ENCODE results near the gene PET117. TPM values are rescaled to one million over a fixed set of nuclear protein-coding genes. Genes with fewer than 3 reads are reported as not detected.

PET117 gene
- polyA plus RNA-seq, 1 of the 3 experiments (the other 2 are of a cell fraction): 13.5 TPM

GRCh38 chr20:18101125-18101810, 36.4 kb upstream of the PET117 start:
- H3F3A ChIP-seq (replicated peaks; ENCODE audit: insufficient read depth): no peaks in the 10 kb centered on the region
- no peaks in the 10 kb centered on the region for H3K36me3 ChIP-seq (replicated peaks in 1 of 2; ENCODE audit: control insufficient read depth in 1 of 2, insufficient read depth in 2 of 2, low read length in 1 of 2)
- H3K9me2 ChIP-seq: no peaks in the 10 kb centered on the region
- H3K27ac ChIP-seq (ENCODE audit: low read depth in 2 of 2, low read length in 1 of 2): no peak overlapping the region
- no peak for TF ChIP-seq GABPA (IDR thresholded peaks at IDR 0.05; ENCODE audit: low read depth)
- no peak for TF ChIP-seq SMC3 (IDR thresholded peaks at IDR 0.05; ENCODE audit: low read depth, low read length)
- no peak for TF ChIP-seq EZH2phosphoT487 (IDR thresholded peaks at IDR 0.05; ENCODE audit: borderline replicate concordance, low read depth)
- TF ChIP-seq RFX5 (IDR thresholded peaks at IDR 0.05; ENCODE audit: low read length): no peak
- TF ChIP-seq JUND (IDR thresholded peaks at IDR 0.05): no peak
- TF ChIP-seq RCOR1 (IDR thresholded peaks at IDR 0.05; ENCODE audit: low read length): no peak
- no peak for TF ChIP-seq GATA2 (CRISPR knock-in tag; IDR thresholded peaks at IDR 0.05)
- TF ChIP-seq EP300 (IDR thresholded peaks at IDR 0.05; ENCODE audit: borderline replicate concordance in 1 of 2, low read depth in 1 of 2, low read length in 1 of 2): no peak
- no peak for TF ChIP-seq MAX (IDR thresholded peaks at IDR 0.05; ENCODE audit: low read depth)
- no peak for TF ChIP-seq FOXM1 (IDR thresholded peaks at IDR 0.05; ENCODE audit: low read depth)
- TF ChIP-seq POLR2AphosphoS5 (IDR thresholded peaks at IDR 0.05; ENCODE audit: low read depth, low read length): no peak
- no peaks in the 10 kb centered on the region for H4K20me1 ChIP-seq (ENCODE audit: insufficient read depth)
- H3K4me2 ChIP-seq: no peak overlapping the region
- no peaks in the 10 kb centered on the region for H3K9me3 ChIP-seq
- DNase-seq: no peak
- ChIA-PET POLR2A (no interaction called here), CTCF (no interaction called here)
- no peak overlapping the region for H2AFZ ChIP-seq (ENCODE audit: low read depth)
- H3K4me1 ChIP-seq (ENCODE audit: control insufficient read depth in 1 of 2, insufficient read depth in 2 of 2, low read depth in 1 of 2, low read length in 1 of 2): no peaks in the 10 kb centered on the region
- H3K4me3 ChIP-seq (ENCODE audit: low read depth in 2 of 2, low read length in 1 of 2): no peak overlapping the region
- no peaks in the 10 kb centered on the region; the same call in 1 of the 2 replicates for H3K27me3 ChIP-seq (ENCODE audit: insufficient read depth)
- WGBS (ENCODE audit: low lambda C conversion rate): 35% methylated on average over 7 of the region's 7 CpGs
- no peaks in the 10 kb centered on the region for H3K79me2 ChIP-seq (ENCODE audit: insufficient read depth)
- no peak overlapping the region for H3K9ac ChIP-seq

GRCh38 chr20:18103497-18103896, 34.2 kb upstream of the PET117 start:
- 66% methylated on average over 1 of the region's 1 CpG for WGBS (ENCODE audit: low lambda C conversion rate)
- no peaks in the 10 kb centered on the region for H3K9me2 ChIP-seq
- no peaks in the 10 kb centered on the region; the same call in 1 of the 2 replicates for H3K27me3 ChIP-seq (ENCODE audit: insufficient read depth)
- POLR2A ChIA-PET: no interaction called here
- no peak overlapping the region for H3K27ac ChIP-seq (ENCODE audit: low read depth in 2 of 2, low read length in 1 of 2)
- DNase-seq: no peak
- H3K79me2 ChIP-seq (ENCODE audit: insufficient read depth): no peaks in the 10 kb centered on the region
- H3K4me3 ChIP-seq (ENCODE audit: low read depth in 2 of 2, low read length in 1 of 2): no peak overlapping the region
- H4K20me1 ChIP-seq (ENCODE audit: insufficient read depth): no peaks in the 10 kb centered on the region
- H3K9me3 ChIP-seq: no peaks in the 10 kb centered on the region
- H3K9ac ChIP-seq: no peak overlapping the region
- no peaks in the 10 kb centered on the region for H3F3A ChIP-seq (replicated peaks; ENCODE audit: insufficient read depth)
- CTCF ChIA-PET: interaction anchor here (0.6 kb wide), 1 partner anchor 119 kb away, joined by 3 read pairs; no protein-coding TSS in a partner anchor
- TF ChIP-seq NRF1 (IDR thresholded peaks at IDR 0.05; ENCODE audit: low read depth, low read length): no peak
- TF ChIP-seq PBX3 (IDR thresholded peaks at IDR 0.05): no peak
- no peak for TF ChIP-seq MXI1 (IDR thresholded peaks at IDR 0.05; ENCODE audit: low read depth, low read length)
- TF ChIP-seq RXRA (IDR thresholded peaks at IDR 0.05; ENCODE audit: borderline replicate concordance, low read depth): no peak
- TF ChIP-seq USF1 (IDR thresholded peaks at IDR 0.05; ENCODE audit: borderline replicate concordance, low read depth): no peak
- H3K4me1 ChIP-seq (ENCODE audit: control insufficient read depth in 1 of 2, insufficient read depth in 2 of 2, low read depth in 1 of 2, low read length in 1 of 2): no peaks in the 10 kb centered on the region
- no peaks in the 10 kb centered on the region for H3K36me3 ChIP-seq (replicated peaks in 1 of 2; ENCODE audit: control insufficient read depth in 1 of 2, insufficient read depth in 2 of 2, low read length in 1 of 2)
- H2AFZ ChIP-seq (ENCODE audit: low read depth): no peak overlapping the region
- no peak overlapping the region for H3K4me2 ChIP-seq
